ENCODE results near the gene CEP131.

Gene CEP131

GRCh38 chr17:81143717-81144422 lies 78.9 kb downstream of the CEP131 start:
- DNase-seq, result no peak

DNA sequence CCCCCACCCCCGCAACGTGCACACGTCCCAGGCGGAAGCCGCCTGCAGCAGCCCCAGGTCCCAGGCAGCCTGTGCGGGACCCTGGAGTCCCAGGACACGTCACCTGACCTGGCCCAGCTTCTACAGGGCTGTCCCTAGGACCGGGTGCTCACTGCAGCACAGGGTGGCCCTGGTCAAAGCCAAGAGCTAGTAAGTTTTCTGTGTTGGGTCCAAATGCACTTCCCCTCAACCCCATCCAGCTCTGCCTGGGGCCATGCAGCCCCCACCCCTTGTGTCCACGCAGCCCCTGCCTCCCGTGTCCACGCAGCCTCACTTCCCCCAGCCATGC lies 79.6 kb downstream of the CEP131 start:
- DNase-seq, result no peak

GRCh38 chr17:81142301-81143199 lies 80.2 kb downstream of the CEP131 start:
- DNase-seq, result no peak

DNA sequence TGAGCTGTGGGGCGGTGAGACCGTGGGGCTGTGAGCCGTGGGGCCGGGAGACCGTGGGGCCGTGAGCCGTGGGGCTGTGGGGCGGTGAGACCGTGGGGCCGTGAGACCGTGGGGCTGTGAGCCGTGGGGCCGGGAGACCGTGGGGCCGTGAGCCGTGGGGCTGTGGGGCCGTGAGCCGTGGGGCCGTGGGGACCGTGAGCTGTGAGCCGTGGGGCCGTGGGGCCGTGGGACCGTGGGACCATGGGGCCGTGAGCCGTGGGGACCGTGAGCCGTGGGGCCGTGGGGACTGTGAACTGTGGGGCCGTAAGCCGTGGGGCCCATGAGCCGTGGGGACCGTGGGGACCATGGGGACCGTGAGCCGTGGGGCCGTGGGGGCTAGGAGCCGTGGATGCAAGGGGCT lies 82.1 kb downstream of the CEP131 start:
- no peak for DNase-seq

DNA sequence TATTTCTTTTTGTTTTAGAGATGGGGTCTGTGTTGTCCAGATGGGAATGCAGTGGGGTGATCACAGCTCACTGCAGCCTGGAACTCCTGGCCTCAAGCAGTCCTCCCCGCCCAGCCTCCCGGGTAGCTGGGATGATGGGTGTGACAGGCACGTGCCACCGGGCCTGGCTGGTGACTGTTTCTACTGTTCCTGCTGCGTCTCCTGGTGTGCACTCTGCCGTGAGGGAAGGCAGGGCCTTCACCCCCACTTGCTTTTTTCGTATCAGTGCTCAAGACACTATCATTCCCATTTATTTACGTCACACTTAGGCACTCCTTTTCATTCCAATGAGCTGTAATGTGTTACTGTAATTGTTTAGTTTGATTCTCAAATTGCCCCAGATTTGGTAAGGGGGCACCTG lies 82.7 kb downstream of the CEP131 start:
- no peak for DNase-seq
